ENCODE data around the gene PDSS2.

DNA sequence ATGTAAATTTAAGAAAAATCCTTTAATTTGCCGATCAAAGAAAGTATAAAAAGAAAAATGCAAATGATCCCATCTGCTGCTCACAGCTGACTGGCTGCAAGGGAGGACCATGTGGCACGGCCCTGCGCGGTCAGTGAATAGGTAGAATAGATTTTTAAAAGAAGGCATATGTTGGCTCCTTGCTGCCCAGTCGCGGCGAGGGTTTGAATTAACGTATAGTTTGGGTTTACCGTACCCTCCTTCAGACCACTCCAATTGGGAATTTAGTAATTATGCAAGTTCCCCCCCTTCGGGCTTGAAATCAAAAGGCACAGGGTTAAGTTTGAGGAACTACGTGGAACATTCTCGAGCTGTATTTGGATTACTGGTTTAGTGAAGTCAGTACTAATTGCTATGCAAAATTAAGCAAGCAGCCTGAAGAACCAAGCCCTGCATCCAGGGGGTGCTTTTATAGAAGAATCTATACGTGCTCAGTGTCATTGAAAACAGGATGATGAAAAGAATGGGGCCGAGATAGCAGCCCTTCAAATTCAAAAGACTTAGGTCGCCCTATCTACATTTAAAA, 343.0 kb downstream of the PDSS2 start:
- TF ChIP-seq, protein P1, sequence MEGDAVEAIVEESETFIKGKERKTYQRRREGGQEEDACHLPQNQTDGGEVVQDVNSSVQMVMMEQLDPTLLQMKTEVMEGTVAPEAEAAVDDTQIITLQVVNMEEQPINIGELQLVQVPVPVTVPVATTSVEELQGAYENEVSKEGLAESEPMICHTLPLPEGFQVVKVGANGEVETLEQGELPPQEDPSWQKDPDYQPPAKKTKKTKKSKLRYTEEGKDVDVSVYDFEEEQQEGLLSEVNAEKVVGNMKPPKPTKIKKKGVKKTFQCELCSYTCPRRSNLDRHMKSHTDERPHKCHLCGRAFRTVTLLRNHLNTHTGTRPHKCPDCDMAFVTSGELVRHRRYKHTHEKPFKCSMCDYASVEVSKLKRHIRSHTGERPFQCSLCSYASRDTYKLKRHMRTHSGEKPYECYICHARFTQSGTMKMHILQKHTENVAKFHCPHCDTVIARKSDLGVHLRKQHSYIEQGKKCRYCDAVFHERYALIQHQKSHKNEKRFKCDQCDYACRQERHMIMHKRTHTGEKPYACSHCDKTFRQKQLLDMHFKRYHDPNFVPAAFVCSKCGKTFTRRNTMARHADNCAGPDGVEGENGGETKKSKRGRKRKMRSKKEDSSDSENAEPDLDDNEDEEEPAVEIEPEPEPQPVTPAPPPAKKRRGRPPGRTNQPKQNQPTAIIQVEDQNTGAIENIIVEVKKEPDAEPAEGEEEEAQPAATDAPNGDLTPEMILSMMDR (conservative IDR thresholded peaks at IDR 0.05; ENCODE audit: low read length), result peak; percentile 52
- TF ChIP-seq EZH2phosphoT487 (IDR thresholded peaks at IDR 0.05; ENCODE audit: borderline replicate concordance), result no peak
